HG03097 (cell line): ENCODE data around the gene CFAP47.
"Not testable (repeated sequence)": the region's sequence is repeated elsewhere in the genome, so short reads cannot be mapped to it uniquely, and the experiment has no call there.

Experiments used
- ATAC-seq: cut with Tn5 transposase; IDR thresholded peaks from one replicate; pipeline ENCODE4 v1.9.1; 2021; ENCODE audit not compliant: unreplicated experiment, low FRiP score

The CFAP47 gene

GRCh38 chrX:36214924-36215323, 295.4 kb downstream of the CFAP47 start:
- no peak for ATAC-seq

GRCh38 chrX:36218801-36219200, 299.3 kb downstream of the CFAP47 start:
- no peak for ATAC-seq

GRCh38 chrX:36234840-36235528, 315.4 kb downstream of the CFAP47 start:
- ATAC-seq, result not testable (repeated sequence)

- ATAC-seq, result no peak
These were observed 321.9 kb downstream of the CFAP47 start for GRCh38 chrX:36241397-36241796.

- no peak for ATAC-seq
These were observed 346.6 kb downstream of the CFAP47 start for GRCh38 chrX:36266155-36266554.

- ATAC-seq, result no peak
These were observed 390.6 kb downstream of the CFAP47 start for GRCh38 chrX:36310136-36310535.

GRCh38 chrX:36314303-36314702, 394.8 kb downstream of the CFAP47 start:
- no peak for ATAC-seq

- no peak for ATAC-seq
These were observed 415.0 kb downstream of the CFAP47 start for GRCh38 chrX:36334572-36334971.

GRCh38 chrX:36336751-36337150, 417.2 kb downstream of the CFAP47 start:
- no peak for ATAC-seq

GRCh38 chrX:36344301-36344700, 424.8 kb downstream of the CFAP47 start:
- ATAC-seq, result no peak

GRCh38 chrX:36348509-36348908, 429.0 kb downstream of the CFAP47 start:
- no peak for ATAC-seq

GRCh38 chrX:36357855-36358254, 438.3 kb downstream of the CFAP47 start:
- ATAC-seq, result no peak

GRCh38 chrX:36364262-36364661, 444.7 kb downstream of the CFAP47 start:
- ATAC-seq, result no peak

GRCh38 chrX:36383495-36383894, 464.0 kb downstream of the CFAP47 start:
- ATAC-seq, result no peak

GRCh38 chrX:36388901-36389300, 469.4 kb downstream of the CFAP47 start:
- ATAC-seq, result no peak

GRCh38 chrX:36401774-36402173, 482.2 kb downstream of the CFAP47 start:
- no peak for ATAC-seq

GRCh38 chrX:36407836-36408235, 488.3 kb downstream of the CFAP47 start:
- no peak for ATAC-seq

- no peak for ATAC-seq
These were observed 494.5 kb downstream of the CFAP47 start for GRCh38 chrX:36414056-36414455.

- ATAC-seq, result no peak
These were observed 502.8 kb downstream of the CFAP47 start for GRCh38 chrX:36422368-36422767.

GRCh38 chrX:36431819-36432218, 512.3 kb downstream of the CFAP47 start:
- no peak for ATAC-seq

- no peak for ATAC-seq
These were observed 515.0 kb downstream of the CFAP47 start for GRCh38 chrX:36434522-36434921.
